CD4-positive, alpha-beta T cell (primary cell): ENCODE data around the gene SPSB3. TPM values are rescaled to one million over a fixed set of nuclear protein-coding genes. Genes with fewer than 3 reads are reported as not detected.

Experiments used
- ATAC-seq: fragments of 200-7000 bp; cut with Tn5 transposase; one replicate; pipeline ENCODE4 v1.10.0; 2022; ENCODE audit warnings: mild to moderate bottlenecking; ENCODE audit not compliant: poor library complexity
- CTCF ChIA-PET: fragments of 350-600 bp; sonication (Branson Sonifier 250); formaldehyde crosslinking; loops from one replicate; lab custom pipeline; 2021; ENCODE audit warnings: antibody characterized with exemption, inconsistent platforms; lab: Charles Lee
- POLR2A ChIA-PET: fragments of 350-600 bp; sonication (Branson Sonifier 250); formaldehyde crosslinking; loops from one replicate; lab custom pipeline; 2021; ENCODE audit warnings: antibody characterized with exemption, inconsistent platforms; lab: Charles Lee
- DNase-seq, 14 experiments: peaks; one replicate each; pipeline ENCODE4 v3.0.0-alpha.2; 2013 to 2020; ENCODE audit warnings: mixed read lengths in 2 of 14
- H3K27ac ChIP-seq, 2 donors: one replicate each; pipeline versions ENCODE4 v1.5.1 to v1.7.0; 2013; ENCODE audit warnings: low read length in 2 of 2, low read depth in 1 of 2, mild to moderate bottlenecking in 1 of 2
- H3K27me3 ChIP-seq, 2 experiments: 1 replicate in 1 of 2; 2 replicates in 1 of 2; pipeline versions ENCODE4 v1.6.1 to v1.7.0; 2013; ENCODE audit warnings: low read length in 2 of 2, control low read depth in 1 of 2, mild to moderate bottlenecking in 1 of 2, moderate library complexity in 1 of 2; ENCODE audit not compliant: insufficient read depth in 2 of 2, control insufficient read depth in 1 of 2
- H3K36me3 ChIP-seq: one replicate; pipeline ENCODE4 v1.6.1; 2013; ENCODE audit warnings: low read length, control low read depth; ENCODE audit not compliant: insufficient read depth
- H3K4me1 ChIP-seq: one replicate; pipeline ENCODE4 v1.6.1; 2013; ENCODE audit warnings: low read length, control low read depth; ENCODE audit not compliant: insufficient read depth
- H3K4me3 ChIP-seq: one replicate; pipeline ENCODE4 v1.5.1; 2013; ENCODE audit warnings: mild to moderate bottlenecking, low read length, moderate library complexity
- H3K9me3 ChIP-seq, 2 experiments: 1 replicate in 1 of 2; 2 replicates in 1 of 2; pipeline versions ENCODE4 v1.6.1 to v1.7.0; 2013; ENCODE audit warnings: low read length in 2 of 2, mild to moderate bottlenecking in 2 of 2, control low read depth in 1 of 2, moderate library complexity in 1 of 2; ENCODE audit not compliant: control insufficient read depth in 1 of 2, insufficient read depth in 1 of 2
- H3K27ac Mint-ChIP-seq: one replicate; pipeline ENCODE4 v1.8.0; 2020; ENCODE audit warnings: mixed read lengths
- H3K27me3 Mint-ChIP-seq: one replicate; pipeline ENCODE4 v1.8.0; 2021; ENCODE audit warnings: mixed read lengths
- H3K36me3 Mint-ChIP-seq: one replicate; pipeline ENCODE4 v1.8.0; 2021; ENCODE audit warnings: low read depth, mixed read lengths
- H3K4me1 Mint-ChIP-seq: one replicate; pipeline ENCODE4 v1.8.0; 2021; ENCODE audit warnings: low read depth, mixed read lengths
- H3K4me3 Mint-ChIP-seq: one replicate; pipeline ENCODE4 v1.8.0; 2020; ENCODE audit warnings: mild to moderate bottlenecking, mixed read lengths
- H3K9me3 Mint-ChIP-seq: one replicate; pipeline ENCODE4 v1.8.0; 2020; ENCODE audit warnings: mixed read lengths
- intact Hi-C, 2 experiments: fragments of 100-400 bp; cut with DNase I in 1 of 2; cut with micrococcal nuclease in 1 of 2; formaldehyde crosslinking; loops; one replicate each; pipeline versions ENCODE4 v1.15.1 to v1.9.0; 2023 to 2025; cut with DNase I, micrococcal nuclease
- polyA plus RNA-seq, 2 donors: library from polyadenylated mRNA; unstranded; fragments of 120-200 nt; gene quantifications; one replicate each; pipeline ENCODE4 v1.2.1, GENCODE V29; 2013
- total RNA-seq, 174 experiments: library from RNA in 2 of 174; stranded (reverse) in 2 of 174; gene quantifications; one replicate each; pipeline ENCODE4 v1.2.3 and lab custom pipeline; 2021 to 2026
- TF ChIP-seq, protein P1 (sequence below): fragments of 200-600 bp; IDR thresholded peaks from one replicate; pipeline ENCODE4 v1.8.0; 2022; ENCODE audit warnings: antibody characterized with exemption, mild to moderate bottlenecking

The SPSB3 gene
- 10 to 100 TPM; 86.3 to 87.6 TPM for total RNA-seq
- 71.0 TPM for polyA plus RNA-seq (2013, experiment 1 of 2)
- 77.0 TPM for polyA plus RNA-seq (2013, experiment 2 of 2)
- total RNA-seq (lab: John Stamatoyannopoulos, UW), result 13.0 to 201 (median 84.2) reads per million in 172 experiments

DNA sequence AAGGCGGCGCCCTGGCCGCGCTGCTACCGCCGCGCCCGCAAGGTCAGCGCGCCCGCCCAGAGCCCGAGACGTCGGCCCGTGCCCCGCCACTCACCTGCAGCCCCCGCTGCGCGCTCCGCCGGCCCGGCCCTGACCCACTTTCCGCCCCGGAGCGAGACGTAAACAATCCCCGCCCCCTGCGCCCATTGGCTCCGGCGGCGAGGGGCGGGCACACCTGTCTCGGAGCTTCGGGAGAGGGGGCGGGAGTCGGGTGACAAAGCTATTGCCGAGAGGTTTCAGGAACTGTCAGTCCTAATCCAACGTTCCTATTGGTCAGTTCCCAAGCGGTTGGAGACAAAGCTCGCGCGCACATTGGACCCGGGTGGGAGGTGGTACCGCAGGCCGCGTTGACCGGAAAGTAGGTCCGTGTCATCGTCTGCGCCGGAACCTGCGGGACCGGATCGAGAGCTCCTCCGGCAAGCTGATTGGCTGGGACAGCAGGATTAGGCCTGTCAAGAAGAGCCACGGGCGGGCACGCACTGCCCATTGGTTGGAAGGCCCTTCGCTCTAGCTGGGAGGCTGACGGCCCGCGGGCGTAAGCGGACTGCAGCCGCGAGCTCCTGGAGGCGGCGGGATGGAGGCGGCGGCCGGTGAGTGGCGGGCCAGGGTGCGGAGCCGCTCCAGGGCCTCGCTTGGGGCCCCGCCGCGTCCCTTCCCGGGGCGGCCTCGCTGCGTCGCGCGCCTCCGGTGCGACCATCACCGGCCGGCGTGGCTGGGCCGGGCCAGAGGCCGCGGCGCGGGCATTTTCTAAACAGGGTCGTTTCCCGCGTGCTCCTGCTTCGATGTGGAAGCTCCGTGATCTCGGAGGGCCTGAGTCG, at the start of gene SPSB3, which contains the start of gene NUBP2:
Gene SPSB3 (minus strand): TSS at position 164 of the 857 bp plus-strand sequence. CDS start 1,088 bp downstream, outside the sequence.
Gene NUBP2 (plus strand): TSS at position 553 of the 857 bp plus-strand sequence. CDS start 61 bp downstream, at position 614.
- ChIA-PET POLR2A (interaction anchor here (0.6 to 3.8 kb wide), 37 partner anchors 9 to 1935 kb away, joined by 3 to 163 read pairs (median 4); partner anchors contain the start of genes EME2, FAHD1, HAGH and IGFALS), CTCF (interaction anchor here (0.6 to 2.6 kb wide), 5 partner anchors 10 to 77 kb away, joined by 3 to 21 read pairs (median 4); partner anchors contain the start of genes EME2, MAPK8IP3, MRPS34 and NME3)
- H3K9me3 ChIP-seq, result peaks cover 0 to 6% of the 10 kb centered on the region in 2 experiments
- intact Hi-C loops, result loop anchor here (1.0 to 10.0 kb wide), 6 partner anchors 9 to 1378 kb away; partner anchors contain the start of genes MRPS34 (in 2 of the 2), DECR2 (in 1 of the 2), FAHD1 (in 1 of the 2) and HAGH (in 1 of the 2)
- peak within 1 kb of the TSS; percentile 69 to 74 for H3K27ac ChIP-seq
- TF ChIP-seq, protein P1, sequence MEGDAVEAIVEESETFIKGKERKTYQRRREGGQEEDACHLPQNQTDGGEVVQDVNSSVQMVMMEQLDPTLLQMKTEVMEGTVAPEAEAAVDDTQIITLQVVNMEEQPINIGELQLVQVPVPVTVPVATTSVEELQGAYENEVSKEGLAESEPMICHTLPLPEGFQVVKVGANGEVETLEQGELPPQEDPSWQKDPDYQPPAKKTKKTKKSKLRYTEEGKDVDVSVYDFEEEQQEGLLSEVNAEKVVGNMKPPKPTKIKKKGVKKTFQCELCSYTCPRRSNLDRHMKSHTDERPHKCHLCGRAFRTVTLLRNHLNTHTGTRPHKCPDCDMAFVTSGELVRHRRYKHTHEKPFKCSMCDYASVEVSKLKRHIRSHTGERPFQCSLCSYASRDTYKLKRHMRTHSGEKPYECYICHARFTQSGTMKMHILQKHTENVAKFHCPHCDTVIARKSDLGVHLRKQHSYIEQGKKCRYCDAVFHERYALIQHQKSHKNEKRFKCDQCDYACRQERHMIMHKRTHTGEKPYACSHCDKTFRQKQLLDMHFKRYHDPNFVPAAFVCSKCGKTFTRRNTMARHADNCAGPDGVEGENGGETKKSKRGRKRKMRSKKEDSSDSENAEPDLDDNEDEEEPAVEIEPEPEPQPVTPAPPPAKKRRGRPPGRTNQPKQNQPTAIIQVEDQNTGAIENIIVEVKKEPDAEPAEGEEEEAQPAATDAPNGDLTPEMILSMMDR, result no peak
- peaks cover 45% of the 10 kb centered on the region for H3K36me3 ChIP-seq
- DNase-seq, result peak; percentile 93 to 100 (median 97)
- peaks cover 26% of the 10 kb centered on the region for H3K4me1 Mint-ChIP-seq
- peak within 1 kb of the TSS; percentile 88 for H3K4me3 ChIP-seq
- H3K4me3 Mint-ChIP-seq, result peak within 1 kb of the TSS; percentile 95
- peaks cover 27% of the 10 kb centered on the region for H3K36me3 Mint-ChIP-seq
- peaks cover 61% of the 10 kb centered on the region for H3K4me1 ChIP-seq
- peak; percentile 84 for ATAC-seq
- H3K27me3 Mint-ChIP-seq, result no peaks in the 10 kb centered on the region
- H3K27ac Mint-ChIP-seq, result peak within 1 kb of the TSS; percentile 96
- H3K9me3 Mint-ChIP-seq, result no peaks in the 10 kb centered on the region
- no peaks in the 10 kb centered on the region for H3K27me3 ChIP-seq

DNA sequence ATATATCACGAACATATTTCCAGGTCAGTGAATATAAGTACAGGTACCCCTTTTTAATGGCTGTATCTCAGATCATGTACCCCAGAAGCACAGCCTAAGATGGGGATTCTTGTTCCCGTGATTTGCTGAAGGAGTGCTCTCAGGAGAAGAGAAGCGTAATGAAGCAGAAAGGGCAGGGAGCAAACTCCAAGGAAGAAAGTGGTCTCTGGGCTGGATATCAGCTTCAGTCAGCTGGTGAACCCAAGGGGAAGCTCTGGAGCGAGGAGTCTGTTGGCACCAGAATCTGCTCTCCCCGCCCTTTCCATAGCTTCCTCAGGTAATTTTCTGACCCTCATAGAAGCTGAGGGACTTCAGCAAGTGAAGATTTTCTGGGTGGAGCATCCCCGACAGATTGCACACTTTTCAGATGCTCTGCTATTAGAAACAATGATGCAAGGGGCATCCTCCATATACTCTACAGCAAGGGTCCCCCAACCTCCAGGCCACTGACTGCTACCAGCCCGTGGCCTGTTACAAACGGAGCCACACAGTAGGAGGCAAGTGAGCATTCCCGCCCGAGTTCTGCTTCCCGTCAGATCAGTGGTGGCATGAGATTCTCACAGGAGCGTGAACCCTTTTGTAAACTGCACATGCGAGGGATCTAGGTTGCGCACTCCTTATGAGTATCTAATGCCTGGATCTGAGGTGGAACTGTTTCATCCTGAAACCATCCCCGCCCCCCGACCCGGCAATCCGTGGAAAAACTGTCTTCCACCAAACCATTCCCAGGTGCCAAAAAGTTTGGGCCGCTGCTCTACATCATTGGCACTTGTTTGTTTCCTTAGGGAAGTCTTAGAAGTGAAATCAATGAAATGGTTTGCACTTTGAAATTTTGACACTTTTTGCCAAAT, 49.1 kb upstream of the SPSB3 start:
- H3K27me3 ChIP-seq, result no peaks in the 10 kb centered on the region
- Mint-ChIP-seq H3K36me3 (no peaks in the 10 kb centered on the region), H3K27me3 (no peaks in the 10 kb centered on the region), H3K27ac (no peak overlapping the region), H3K4me1 (peaks cover 23% of the 10 kb centered on the region), H3K9me3 (no peaks in the 10 kb centered on the region), H3K4me3 (no peak overlapping the region)
- no peaks in the 10 kb centered on the region for H3K9me3 ChIP-seq
- H3K4me3 ChIP-seq, result no peak overlapping the region
- POLR2A ChIA-PET, result no interaction called here
- H3K4me1 ChIP-seq, result peaks cover 21% of the 10 kb centered on the region
- ATAC-seq, result no peak
- no peak overlapping the region for H3K27ac ChIP-seq
- intact Hi-C loops, result no loop called here
- TF ChIP-seq, protein P1, result no peak
- DNase-seq, result no peak
- H3K36me3 ChIP-seq, result peaks cover 2% of the 10 kb centered on the region
- CTCF ChIA-PET, result no interaction called here

DNA sequence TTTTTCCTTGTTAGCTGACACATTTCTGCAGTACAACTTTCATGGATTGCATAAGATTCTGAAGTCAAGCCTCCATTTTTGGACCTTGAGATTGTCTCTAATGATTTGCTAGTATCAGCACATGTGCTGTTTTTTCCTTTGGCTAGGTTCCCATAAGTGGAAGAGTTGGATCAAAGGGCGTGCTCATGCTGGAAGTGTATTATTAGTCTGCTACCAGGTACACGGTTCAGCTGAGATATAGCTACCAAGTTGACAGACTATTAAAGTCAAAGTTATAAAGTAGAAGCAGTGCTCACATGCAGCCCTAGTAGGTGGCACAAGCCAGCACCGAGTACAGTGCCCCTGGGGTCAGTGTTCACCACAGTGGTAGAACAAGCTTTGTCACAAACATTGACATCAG, 47.8 kb upstream of the SPSB3 start:
- no peak overlapping the region for H3K27ac Mint-ChIP-seq
- CTCF ChIA-PET, result interaction anchor here (0.8 kb wide), 1 partner anchor 124 kb away, joined by 3 read pairs; the partner anchor contains the start of gene MAPK8IP3

More for the DNA sequence above, 47.8 kb upstream of the SPSB3 start:
- H3K4me3 Mint-ChIP-seq, result no peak overlapping the region
- H3K27ac ChIP-seq, result no peak overlapping the region
- H3K9me3 Mint-ChIP-seq, result no peaks in the 10 kb centered on the region
- TF ChIP-seq, protein P1, result no peak
- peaks cover 30% of the 10 kb centered on the region for H3K4me1 Mint-ChIP-seq
- no peaks in the 10 kb centered on the region for H3K9me3 ChIP-seq
- intact Hi-C loops, result no loop called here
- H3K4me1 ChIP-seq, result peaks cover 28% of the 10 kb centered on the region
- POLR2A ChIA-PET, result no interaction called here
- H3K4me3 ChIP-seq, result no peak overlapping the region
- H3K27me3 ChIP-seq, result no peaks in the 10 kb centered on the region
- H3K36me3 ChIP-seq, result peaks cover 2% of the 10 kb centered on the region
- ATAC-seq, result no peak
- no peaks in the 10 kb centered on the region for H3K27me3 Mint-ChIP-seq
- no peaks in the 10 kb centered on the region for H3K36me3 Mint-ChIP-seq
- no peak for DNase-seq
